H1 (cell line): Measurements from ENCODE around the gene OR12D1. TPM values are rescaled to one million over a fixed set of nuclear protein-coding genes. Genes with fewer than 3 reads are reported as not detected.

ENCODE experiments used
- CTCF ChIA-PET: fragments of 300-600 bp; sonication (Branson Sonifier 250); formaldehyde crosslinking; loops from one replicate; lab custom pipeline; 2021; ENCODE audit not compliant: partially characterized antibody; lab: Charles Lee
- POLR2A ChIA-PET: fragments of 300-600 bp; sonication (Branson Sonifier 250); formaldehyde crosslinking; loops from one replicate; lab custom pipeline; 2021; ENCODE audit warnings: inconsistent platforms; ENCODE audit not compliant: partially characterized antibody; lab: Charles Lee
- DNase-seq, 2 experiments: peaks; one replicate each; pipeline versions ENCODE4 v3.0.0 to v3.0.0-alpha.2; 2010 to 2022; ENCODE audit warnings: low spot score in 2 of 2, low read depth in 1 of 2, mixed read lengths in 1 of 2
- FAIRE-seq: peaks from 2 replicates; lab custom pipeline; 2011; peaks lifted over from hg19 to GRCh38; lab: Jason Lieb, UNC
- H2AFZ ChIP-seq: 2 replicates; pipeline ENCODE4 v1.8.1; 2012; ENCODE audit warnings: low read length, inconsistent platforms
- H2AK5ac ChIP-seq: 2 replicates; pipeline ENCODE4 v1.6.1; 2013; ENCODE audit warnings: low read depth, low read length
- H2BK120ac ChIP-seq: replicated peaks from 2 replicates; pipeline ENCODE3; 2013; ENCODE audit warnings: low read depth, low read length, inconsistent platforms
- H2BK12ac ChIP-seq: 2 replicates; pipeline ENCODE4 v1.6.1; 2013; ENCODE audit warnings: low read depth, low read length
- H2BK15ac ChIP-seq: 2 replicates; pipeline ENCODE4 v1.6.1; 2013; ENCODE audit warnings: low read length
- H2BK20ac ChIP-seq: 2 replicates; pipeline ENCODE4 v1.6.1; 2013; ENCODE audit warnings: low read length
- H2BK5ac ChIP-seq: 2 replicates; pipeline ENCODE4 v1.6.1; 2013; ENCODE audit warnings: low read depth, low read length
- H3K14ac ChIP-seq: 2 replicates; pipeline ENCODE4 v1.6.1; 2013; ENCODE audit warnings: inconsistent platforms; ENCODE audit not compliant: insufficient read length
- H3K18ac ChIP-seq: 2 replicates; pipeline ENCODE4 v1.6.1; 2013; ENCODE audit warnings: low read length; ENCODE audit errors: extremely low read depth
- H3K23ac ChIP-seq: 2 replicates; pipeline ENCODE4 v1.6.1; 2013; ENCODE audit warnings: inconsistent platforms; ENCODE audit not compliant: insufficient read length
- H3K23me2 ChIP-seq: 2 replicates; pipeline ENCODE4 v1.6.1; 2013; ENCODE audit warnings: low read depth, low read length
- H3K27ac ChIP-seq: 2 replicates; pipeline ENCODE4 v1.6.1; 2011; ENCODE audit warnings: low read depth, low read length, inconsistent platforms
- H3K27me3 ChIP-seq, 4 experiments: replicated peaks in 1 of 4; 1 replicate in 1 of 4; 2 replicates in 3 of 4; pipeline versions ENCODE4 v1.6.1 to v1.8.1; 2011 to 2013; ENCODE audit warnings: low read length in 3 of 4, mild to moderate bottlenecking in 3 of 4, inconsistent platforms in 2 of 4, mixed read lengths in 2 of 4, moderate library complexity in 1 of 4; ENCODE audit not compliant: control insufficient read depth in 3 of 4, insufficient read depth in 3 of 4; ENCODE audit errors: extremely low read depth in 1 of 4
- H3K36me3 ChIP-seq, 4 experiments: 2 replicates each; pipeline versions ENCODE4 v1.6.1 to v1.8.1; 2011 to 2013; ENCODE audit warnings: mild to moderate bottlenecking in 4 of 4, low read length in 3 of 4, moderate library complexity in 2 of 4, control low read depth in 1 of 4, inconsistent platforms in 1 of 4; ENCODE audit not compliant: insufficient read depth in 4 of 4, control insufficient read depth in 2 of 4
- H3K4ac ChIP-seq: replicated peaks from 2 replicates; pipeline ENCODE3; 2013; ENCODE audit warnings: low read length, low read depth, mixed read lengths, inconsistent platforms; ENCODE audit not compliant: insufficient read length
- H3K4me1 ChIP-seq, 4 experiments: replicated peaks in 1 of 4; 1 replicate in 1 of 4; 2 replicates in 3 of 4; pipeline versions ENCODE4 v1.6.1 to v1.8.1; 2011 to 2013; ENCODE audit warnings: low read length in 3 of 4, inconsistent platforms in 2 of 4, mixed read lengths in 1 of 4; ENCODE audit not compliant: insufficient read depth in 4 of 4, control insufficient read depth in 3 of 4
- H3K4me2 ChIP-seq, 2 experiments: 2 replicates each; pipeline versions ENCODE4 v1.6.1 to v1.8.1; 2011 to 2013; ENCODE audit warnings: low read depth in 2 of 2, low read length in 2 of 2, control low read depth in 1 of 2, inconsistent platforms in 1 of 2, mild to moderate bottlenecking in 1 of 2; ENCODE audit not compliant: insufficient read depth in 1 of 2
- H3K4me3 ChIP-seq, 4 experiments: fragments of 200-600, 300-600 bp in 1 of 4; sonication (generic), shearing (Covaris generic), sonication (Bioruptor Twin) in 1 of 4; 2 replicates each; pipeline versions ENCODE4 v1.5.1 to v1.8.1; 2011 to 2016; ENCODE audit warnings: low read length in 4 of 4, low read depth in 3 of 4, control low read depth in 2 of 4, inconsistent platforms in 2 of 4, mild to moderate bottlenecking in 2 of 4, mixed read lengths in 1 of 4, moderate library complexity in 1 of 4; ENCODE audit not compliant: insufficient read depth in 2 of 4; ENCODE audit errors: extremely low read depth in 1 of 4
- H3K56ac ChIP-seq: replicated peaks from 2 replicates; pipeline ENCODE3; 2013; ENCODE audit warnings: low read depth, mild to moderate bottlenecking, mixed read lengths, low read length, inconsistent platforms; ENCODE audit not compliant: insufficient read length
- H3K79me1 ChIP-seq: 2 replicates; pipeline ENCODE4 v1.6.1; 2013; ENCODE audit warnings: low read depth, low read length, control low read depth
- H3K79me2 ChIP-seq, 2 experiments: 2 replicates each; pipeline versions ENCODE4 v1.6.1 to v1.8.1; 2012 to 2013; ENCODE audit warnings: low read length in 2 of 2, mild to moderate bottlenecking in 2 of 2, inconsistent platforms in 1 of 2; ENCODE audit not compliant: insufficient read depth in 2 of 2, control insufficient read depth in 1 of 2
- H3K9ac ChIP-seq, 4 experiments: replicated peaks in 1 of 4; 1 replicate in 1 of 4; 2 replicates in 3 of 4; pipeline versions ENCODE4 v1.6.1 to v1.8.1; 2011 to 2013; ENCODE audit warnings: low read depth in 3 of 4, low read length in 3 of 4, control low read depth in 2 of 4, mild to moderate bottlenecking in 2 of 4, moderate library complexity in 2 of 4, inconsistent platforms in 1 of 4; ENCODE audit errors: extremely low read depth in 1 of 4
- H3K9me3 ChIP-seq, 2 experiments: 2 replicates each; pipeline versions ENCODE4 v1.6.1 to v1.8.1; 2012 to 2013; ENCODE audit warnings: mild to moderate bottlenecking in 2 of 2, moderate library complexity in 2 of 2, control low read depth in 1 of 2, inconsistent platforms in 1 of 2, low read depth in 1 of 2, low read length in 1 of 2, mixed read lengths in 1 of 2; ENCODE audit not compliant: insufficient read depth in 2 of 2
- H4K20me1 ChIP-seq, 2 experiments: replicated peaks in 1 of 2; 2 replicates each; pipeline versions ENCODE3 to v1.8.1; 2011 to 2013; ENCODE audit warnings: inconsistent platforms in 2 of 2, low read length in 2 of 2, mild to moderate bottlenecking in 1 of 2; ENCODE audit not compliant: insufficient read depth in 2 of 2, control insufficient read depth in 1 of 2
- H4K5ac ChIP-seq: 2 replicates; pipeline ENCODE4 v1.6.1; 2013; ENCODE audit warnings: low read length, low read depth, mixed read lengths, inconsistent platforms; ENCODE audit not compliant: insufficient read length
- H4K8ac ChIP-seq: 2 replicates; pipeline ENCODE4 v1.8.0; 2013; ENCODE audit warnings: mild to moderate bottlenecking, moderate library complexity, low read length, inconsistent platforms; ENCODE audit not compliant: insufficient read depth; ENCODE audit errors: extremely low read depth
- H4K91ac ChIP-seq: replicated peaks from 2 replicates; pipeline ENCODE3; 2013; ENCODE audit warnings: low read length, mixed read lengths, inconsistent platforms; ENCODE audit not compliant: insufficient read length
- POU5F1 ChIP-seq: IDR thresholded peaks from 2 replicates; pipeline ENCODE4 v1.6.1; 2011; ENCODE audit warnings: low read depth, mild to moderate bottlenecking, low read length, moderate library complexity
- RAD21 ChIP-seq, 2 experiments: IDR thresholded peaks in 1 of 2; conservative IDR thresholded peaks in 1 of 2; 2 replicates each; pipeline ENCODE4 v1.6.1; 2011; ENCODE audit warnings: low read depth in 2 of 2, low read length in 2 of 2, improper control_type of control experiment in 1 of 2, inconsistent platforms in 1 of 2, mild to moderate bottlenecking in 1 of 2, moderate library complexity in 1 of 2
- SIRT6 ChIP-seq: IDR thresholded peaks from one replicate; pipeline ENCODE4 v1.7.1; 2012; ENCODE audit warnings: low read length, inconsistent platforms
- polyA plus RNA-seq, 7 experiments: library from polyadenylated mRNA; depleted of rRNA in 3 of 7; stranded (reverse) in 5 of 7; unstranded in 2 of 7; fragments of >200 nt in 5 of 7; fragments of 200-250 nt in 2 of 7; gene quantifications; 1 replicate in 5 of 7; 2 replicates in 1 of 7; 4 replicates in 1 of 7; pipeline versions ENCODE4 v1.2.1 to v1.2.3, GENCODE V29; 2011 to 2013; ENCODE audit warnings: missing spikeins in 2 of 7, mixed read lengths in 2 of 7
- total RNA-seq: library from RNA; stranded (reverse); fragmentation: NEBNext Ultra II Directional; extraction: Animal tissue kit (Norgen Biotek cat#: 25700); gene quantifications from 2 replicates; pipeline ENCODE4 v1.2.1, GENCODE V29; 2021
- TF ChIP-seq, protein P1 (sequence below): IDR thresholded peaks from 2 replicates; pipeline ENCODE4 v1.6.1; 2011; ENCODE audit warnings: low read depth, mild to moderate bottlenecking, low read length; ENCODE audit not compliant: insufficient read depth
- TF ChIP-seq, protein P2 (sequence below), 3 experiments: IDR thresholded peaks; 1 replicate in 2 of 3; 2 replicates in 1 of 3; pipeline versions ENCODE4 v1.5.1 to v1.6.1; 2011; ENCODE audit warnings: low read length in 3 of 3, mild to moderate bottlenecking in 3 of 3, inconsistent platforms in 2 of 3, low read depth in 1 of 3, moderate library complexity in 1 of 3; ENCODE audit not compliant: insufficient read depth in 1 of 3; ENCODE audit errors: control extremely low read depth in 1 of 3

Gene OR12D1
- total and polyA plus RNA-seq, 2 of the 8 experiments (the other 6 are each of a cell fraction or from before 2014, with no cell fraction given) = not detected

DNA sequence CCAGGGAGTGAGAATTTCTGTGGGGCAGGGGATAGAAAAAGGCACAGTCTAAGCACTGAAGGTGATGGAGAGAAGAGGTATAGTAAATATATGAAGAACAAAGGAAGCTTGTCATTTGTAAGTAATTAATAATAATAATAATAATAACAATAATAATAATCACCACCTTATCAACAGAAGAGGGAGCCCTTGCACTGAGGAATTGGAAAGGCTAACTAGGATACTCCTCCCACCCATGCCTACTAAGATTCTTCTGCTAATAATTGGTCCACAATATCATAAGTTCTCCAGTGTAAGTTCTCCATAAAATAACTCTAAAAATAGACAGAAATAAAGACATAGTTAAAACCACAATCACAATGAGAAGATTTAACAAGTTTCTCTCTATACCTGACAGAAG lies 38.7 kb upstream of the OR12D1 start:
- Histone ChIP-seq H2BK20ac (no peak overlapping the region), H4K20me1 (peaks cover 0 to 2% of the 10 kb centered on the region in 2 experiments), H3K18ac (no peak overlapping the region), H3K4me1 (no peaks in the 10 kb centered on the region), H3K4ac (no peak overlapping the region), H3K79me1 (no peaks in the 10 kb centered on the region), H3K23ac (no peak overlapping the region), H2BK12ac (no peak overlapping the region), H2AK5ac (no peak overlapping the region), H2AFZ (no peak overlapping the region), H3K56ac (no peak overlapping the region), H3K9me3 (no peaks in the 10 kb centered on the region), H2BK15ac (no peak overlapping the region), H4K8ac (no peak overlapping the region), H3K36me3 (no peaks in the 10 kb centered on the region), H3K4me3 (no peak overlapping the region), H3K14ac (no peak overlapping the region), H4K5ac (no peak overlapping the region), H3K23me2 (0 out of 2 replicates have a peak, but pooled peaks cover 2% of the 10 kb centered on the region), H2BK5ac (no peak overlapping the region), H4K91ac (no peak overlapping the region), H3K4me2 (no peak overlapping the region), H2BK120ac (no peak overlapping the region), H3K27me3 (no peaks in the 10 kb centered on the region), H3K9ac (no peak overlapping the region), H3K79me2 (no peaks in the 10 kb centered on the region), H3K27ac (no peak overlapping the region)
- no peak for DNase-seq
- ChIA-PET CTCF (interaction anchor here (0.8 to 4.5 kb wide), 14 partner anchors 8 to 356 kb away, joined by 3 to 53 read pairs (median 3); no protein-coding TSS in a partner anchor), POLR2A (interaction anchor here (0.7 to 1.8 kb wide), 2 partner anchors 213 to 242 kb away, joined by 3 read pairs; no protein-coding TSS in a partner anchor)
- FAIRE-seq = no peak
- TF ChIP-seq, protein P1, sequence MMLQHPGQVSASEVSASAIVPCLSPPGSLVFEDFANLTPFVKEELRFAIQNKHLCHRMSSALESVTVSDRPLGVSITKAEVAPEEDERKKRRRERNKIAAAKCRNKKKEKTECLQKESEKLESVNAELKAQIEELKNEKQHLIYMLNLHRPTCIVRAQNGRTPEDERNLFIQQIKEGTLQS = no peak
- TF ChIP-seq POU5F1 (no peak), SIRT6 (no peak), RAD21 (IDR thresholded peaks at IDR 0.05 in 1 of 2, conservative IDR thresholded peaks at IDR 0.05 in 1 of 2; ENCODE audit: low read depth in 2 of 2, low read length in 2 of 2) (peak; percentile 67 to 68)
- TF ChIP-seq, protein P2, sequence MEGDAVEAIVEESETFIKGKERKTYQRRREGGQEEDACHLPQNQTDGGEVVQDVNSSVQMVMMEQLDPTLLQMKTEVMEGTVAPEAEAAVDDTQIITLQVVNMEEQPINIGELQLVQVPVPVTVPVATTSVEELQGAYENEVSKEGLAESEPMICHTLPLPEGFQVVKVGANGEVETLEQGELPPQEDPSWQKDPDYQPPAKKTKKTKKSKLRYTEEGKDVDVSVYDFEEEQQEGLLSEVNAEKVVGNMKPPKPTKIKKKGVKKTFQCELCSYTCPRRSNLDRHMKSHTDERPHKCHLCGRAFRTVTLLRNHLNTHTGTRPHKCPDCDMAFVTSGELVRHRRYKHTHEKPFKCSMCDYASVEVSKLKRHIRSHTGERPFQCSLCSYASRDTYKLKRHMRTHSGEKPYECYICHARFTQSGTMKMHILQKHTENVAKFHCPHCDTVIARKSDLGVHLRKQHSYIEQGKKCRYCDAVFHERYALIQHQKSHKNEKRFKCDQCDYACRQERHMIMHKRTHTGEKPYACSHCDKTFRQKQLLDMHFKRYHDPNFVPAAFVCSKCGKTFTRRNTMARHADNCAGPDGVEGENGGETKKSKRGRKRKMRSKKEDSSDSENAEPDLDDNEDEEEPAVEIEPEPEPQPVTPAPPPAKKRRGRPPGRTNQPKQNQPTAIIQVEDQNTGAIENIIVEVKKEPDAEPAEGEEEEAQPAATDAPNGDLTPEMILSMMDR (IDR thresholded peaks at IDR 0.05; ENCODE audit: control extremely low read depth in 1 of 3, insufficient read depth in 1 of 3, low read depth in 1 of 3, low read length in 3 of 3) = peak in 1 of 3 experiments; percentile 32; a peak in 1 of 4 replicates
